DOHH2 (cell line): Measurements from ENCODE around the gene MYZAP.

Experiments used
- H3F3A ChIP-seq: fragments of 200-600 bp; sonication (generic), shearing (Covaris generic); 2 replicates; pipeline ENCODE4 v1.6.0; 2016; ENCODE audit warnings: antibody characterized with exemption, mild to moderate bottlenecking; ENCODE audit not compliant: control insufficient read depth, insufficient read depth
- H3K27ac ChIP-seq: fragments of 200-600 bp; sonication (generic); 2 replicates; pipeline ENCODE4 v1.5.1; 2014; ENCODE audit warnings: low read depth, mild to moderate bottlenecking, low read length, moderate library complexity
- H3K27me3 ChIP-seq: fragments of 200-600 bp; sonication (generic); 2 replicates; pipeline ENCODE4 v1.6.1; 2014; ENCODE audit warnings: mild to moderate bottlenecking, low read length, mixed read lengths; ENCODE audit not compliant: control insufficient read depth
- H3K36me3 ChIP-seq: fragments of 200-600 bp; sonication (generic); 2 replicates; pipeline ENCODE4 v1.6.1; 2014; ENCODE audit warnings: mild to moderate bottlenecking, low read length, moderate library complexity, mixed read lengths; ENCODE audit not compliant: control insufficient read depth
- H3K4me1 ChIP-seq: fragments of 200-600 bp; sonication (generic); 2 replicates; pipeline ENCODE4 v1.6.1; 2014; ENCODE audit warnings: mild to moderate bottlenecking, low read length, mixed read lengths; ENCODE audit not compliant: control insufficient read depth
- H3K4me2 ChIP-seq: fragments of 200-600 bp; sonication (generic); 2 replicates; pipeline ENCODE4 v1.6.0; 2014; ENCODE audit warnings: mild to moderate bottlenecking, low read length, moderate library complexity
- H3K4me3 ChIP-seq: fragments of 200-600 bp; sonication (generic); 2 replicates; pipeline ENCODE4 v1.5.1; 2014; ENCODE audit warnings: mild to moderate bottlenecking, low read length, mixed read lengths
- H3K79me2 ChIP-seq: fragments of 200-600 bp; sonication (generic); 2 replicates; pipeline ENCODE4 v1.6.1; 2014; ENCODE audit warnings: mild to moderate bottlenecking, low read length, mixed read lengths; ENCODE audit not compliant: control insufficient read depth
- H3K9me2 ChIP-seq: fragments of 200-600 bp; sonication (generic); replicated peaks from 2 replicates; pipeline ENCODE4 v1.6.1; 2014; ENCODE audit warnings: mild to moderate bottlenecking, low read length, mixed read lengths; ENCODE audit not compliant: control insufficient read depth
- H3K9me3 ChIP-seq: fragments of 200-600 bp; sonication (generic); 2 replicates; pipeline ENCODE4 v1.6.1; 2014; ENCODE audit warnings: antibody characterized with exemption, low read length, mixed read lengths; ENCODE audit not compliant: control insufficient read depth, insufficient read depth
- H4K20me1 ChIP-seq: fragments of 200-600 bp; sonication (generic); 2 replicates; pipeline ENCODE4 v1.6.0; 2014; ENCODE audit warnings: low read depth, mild to moderate bottlenecking, antibody characterized with exemption, low read length, moderate library complexity; ENCODE audit not compliant: control insufficient read depth, insufficient read depth
- CTCF ChIP-seq: fragments of 200-600 bp; sonication (generic); IDR thresholded peaks from one replicate; pipeline ENCODE4 v1.5.1; 2014; ENCODE audit warnings: antibody characterized with exemption, mild to moderate bottlenecking, low read depth, low read length; ENCODE audit not compliant: poor library complexity, severe bottlenecking
- EZH2phosphoT487 ChIP-seq: fragments of 200-600 bp; sonication (generic); IDR thresholded peaks from 2 replicates; pipeline ENCODE4 v1.6.1; 2017; ENCODE audit warnings: borderline replicate concordance, mild to moderate bottlenecking, antibody characterized with exemption, low read length, moderate library complexity, mixed read lengths

MYZAP gene

DNA sequence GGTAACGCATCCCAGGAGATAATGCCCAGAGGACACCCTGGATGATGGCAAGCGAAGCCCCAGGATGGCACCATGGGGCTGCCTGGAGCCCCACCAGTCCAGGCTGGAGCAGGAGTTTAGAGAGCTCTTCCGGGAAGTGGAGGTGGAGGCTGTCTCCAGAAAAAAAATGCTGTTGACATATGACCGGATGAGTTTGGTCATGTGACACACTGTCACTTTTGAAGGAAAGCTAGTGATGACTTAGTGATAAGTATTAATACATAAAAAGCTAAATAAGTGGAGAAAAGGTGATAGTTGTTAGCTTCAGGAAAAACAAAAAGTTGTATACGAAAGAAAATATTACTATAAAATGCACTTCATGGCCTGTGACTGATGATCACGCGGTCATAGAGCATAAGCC lies 20.0 kb upstream of the MYZAP start:
- H3K9me3 ChIP-seq: no peaks in the 10 kb centered on the region
- TF ChIP-seq CTCF (no peak), EZH2phosphoT487 (no peak)
- H3F3A ChIP-seq: no peaks in the 10 kb centered on the region
- H3K4me2 ChIP-seq: no peak overlapping the region
- no peaks in the 10 kb centered on the region for H3K9me2 ChIP-seq
- no peaks in the 10 kb centered on the region for H3K36me3 ChIP-seq
- H3K27me3 ChIP-seq: no peaks in the 10 kb centered on the region
- no peaks in the 10 kb centered on the region for H3K79me2 ChIP-seq
- H3K27ac ChIP-seq: no peak overlapping the region
- H3K4me3 ChIP-seq: no peak overlapping the region
- H3K4me1 ChIP-seq: no peaks in the 10 kb centered on the region
- no peaks in the 10 kb centered on the region for H4K20me1 ChIP-seq

- Histone ChIP-seq H3K27me3 (no peaks in the 10 kb centered on the region), H3F3A (no peaks in the 10 kb centered on the region), H3K4me3 (no peak overlapping the region), H3K36me3 (no peaks in the 10 kb centered on the region), H3K4me1 (no peaks in the 10 kb centered on the region), H3K79me2 (no peaks in the 10 kb centered on the region), H4K20me1 (no peaks in the 10 kb centered on the region), H3K27ac (no peak overlapping the region), H3K9me2 (no peaks in the 10 kb centered on the region), H3K9me3 (no peaks in the 10 kb centered on the region), H3K4me2 (no peak overlapping the region)
- TF ChIP-seq CTCF: no peak
- TF ChIP-seq EZH2phosphoT487: no peak
These were observed 19.2 kb upstream of the MYZAP start for GRCh38 chr15:57572468-57572867.

GRCh38 chr15:57573151-57573550 lies 18.6 kb upstream of the MYZAP start:
- Histone ChIP-seq H3K27me3 (no peaks in the 10 kb centered on the region), H3K4me1 (no peaks in the 10 kb centered on the region), H3K9me3 (no peaks in the 10 kb centered on the region), H3F3A (no peaks in the 10 kb centered on the region), H3K27ac (no peak overlapping the region), H4K20me1 (no peaks in the 10 kb centered on the region), H3K9me2 (no peaks in the 10 kb centered on the region), H3K4me2 (no peak overlapping the region), H3K4me3 (no peak overlapping the region), H3K79me2 (no peaks in the 10 kb centered on the region), H3K36me3 (no peaks in the 10 kb centered on the region)
- TF ChIP-seq EZH2phosphoT487: no peak
- no peak for TF ChIP-seq CTCF

DNA sequence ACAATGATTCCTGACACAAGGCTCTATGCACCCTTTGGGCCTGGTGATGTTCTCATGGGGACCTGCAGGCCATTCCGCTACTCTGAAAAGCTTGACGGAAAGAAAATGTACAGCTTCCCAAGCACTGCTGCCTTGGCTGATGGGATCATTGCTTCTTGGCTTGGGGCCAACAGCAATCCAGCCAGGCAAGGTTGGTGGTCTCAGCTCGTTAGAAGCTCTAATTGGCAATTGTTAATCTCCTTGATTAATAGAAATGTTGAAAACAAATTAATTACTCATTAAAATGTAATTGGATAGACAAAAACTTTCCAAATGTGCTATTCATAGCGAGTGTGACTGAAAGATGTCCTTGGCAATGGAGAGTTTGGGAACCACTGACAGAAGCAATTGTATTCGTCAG lies 16.3 kb upstream of the MYZAP start:
- H3K27me3 ChIP-seq: no peaks in the 10 kb centered on the region
- no peaks in the 10 kb centered on the region for H3K79me2 ChIP-seq
- no peaks in the 10 kb centered on the region for H3K9me2 ChIP-seq
- H3K4me2 ChIP-seq: no peak overlapping the region
- no peaks in the 10 kb centered on the region for H3K9me3 ChIP-seq
- no peaks in the 10 kb centered on the region for H3K4me1 ChIP-seq
- no peaks in the 10 kb centered on the region for H4K20me1 ChIP-seq
- TF ChIP-seq EZH2phosphoT487 (no peak), CTCF (no peak)
- no peak overlapping the region for H3K4me3 ChIP-seq
- H3F3A ChIP-seq: no peaks in the 10 kb centered on the region
- H3K27ac ChIP-seq: no peak overlapping the region
- H3K36me3 ChIP-seq: no peaks in the 10 kb centered on the region
